ENCODE results near the gene ATE1.
"Not testable (repeated sequence)": the region's sequence is repeated elsewhere in the genome, so short reads cannot be mapped to it uniquely, and the experiment has no call there.

The ATE1 gene

DNA sequence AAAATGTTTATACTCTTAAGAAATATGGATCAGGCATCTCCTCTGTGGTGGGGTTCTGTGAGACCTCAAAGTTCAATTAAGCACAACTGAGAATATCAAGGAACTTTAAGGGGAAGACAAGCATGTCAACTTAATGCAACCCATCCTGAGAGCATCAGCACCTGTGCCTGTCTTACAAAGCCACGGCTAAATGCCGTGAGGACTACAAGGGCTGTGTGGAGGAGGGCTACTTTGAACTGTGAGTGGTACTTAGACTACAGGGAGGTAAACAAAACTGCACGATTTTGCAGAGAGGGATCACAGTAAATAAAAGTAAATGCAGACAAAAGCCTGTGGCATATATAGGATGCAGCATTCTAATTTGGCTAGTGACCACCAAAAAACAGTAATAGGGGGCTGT, 139.1 kb downstream of the ATE1 start:
- no peak for DNase-seq (ENCODE audit: low spot score)

DNA sequence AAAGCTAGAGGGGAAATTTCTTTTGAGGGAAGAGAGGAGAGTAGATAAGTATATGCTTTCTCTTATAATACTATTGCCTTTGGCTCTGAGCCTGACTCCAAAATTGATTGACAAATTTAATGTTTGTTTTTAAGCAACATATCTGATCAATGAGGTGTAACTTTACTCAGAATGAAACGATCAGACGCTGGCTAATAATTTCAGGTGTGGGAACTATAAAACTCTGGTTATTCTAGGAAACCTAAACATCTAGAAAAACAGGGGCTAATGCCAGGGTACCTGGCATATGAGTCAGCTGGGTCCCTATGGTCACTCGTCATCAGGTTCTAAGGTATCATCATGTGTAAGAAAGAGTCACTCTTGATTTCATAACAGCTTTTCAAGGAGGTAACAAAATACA, 139.7 kb downstream of the ATE1 start:
- DNase-seq (ENCODE audit: low spot score), result no peak

DNA sequence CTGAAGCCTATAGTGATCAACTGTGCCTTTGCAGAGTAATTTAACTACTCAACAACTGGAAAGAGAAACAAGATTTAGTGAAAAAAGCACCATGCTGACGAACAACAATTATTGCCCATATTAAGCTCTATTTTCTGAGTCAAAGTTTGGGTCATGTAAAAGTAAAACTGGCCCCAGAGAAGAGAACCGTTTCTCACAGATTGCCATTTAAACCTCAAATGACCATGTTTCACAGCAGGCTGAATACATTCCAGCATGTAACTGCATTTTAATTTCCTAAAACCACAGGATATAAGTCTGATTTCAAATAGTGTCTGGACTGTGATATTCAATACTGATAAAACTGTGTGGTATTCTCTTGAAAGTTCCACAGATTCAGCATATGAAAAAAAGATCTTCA, 140.7 kb downstream of the ATE1 start:
- no peak for DNase-seq (ENCODE audit: low spot score)

DNA sequence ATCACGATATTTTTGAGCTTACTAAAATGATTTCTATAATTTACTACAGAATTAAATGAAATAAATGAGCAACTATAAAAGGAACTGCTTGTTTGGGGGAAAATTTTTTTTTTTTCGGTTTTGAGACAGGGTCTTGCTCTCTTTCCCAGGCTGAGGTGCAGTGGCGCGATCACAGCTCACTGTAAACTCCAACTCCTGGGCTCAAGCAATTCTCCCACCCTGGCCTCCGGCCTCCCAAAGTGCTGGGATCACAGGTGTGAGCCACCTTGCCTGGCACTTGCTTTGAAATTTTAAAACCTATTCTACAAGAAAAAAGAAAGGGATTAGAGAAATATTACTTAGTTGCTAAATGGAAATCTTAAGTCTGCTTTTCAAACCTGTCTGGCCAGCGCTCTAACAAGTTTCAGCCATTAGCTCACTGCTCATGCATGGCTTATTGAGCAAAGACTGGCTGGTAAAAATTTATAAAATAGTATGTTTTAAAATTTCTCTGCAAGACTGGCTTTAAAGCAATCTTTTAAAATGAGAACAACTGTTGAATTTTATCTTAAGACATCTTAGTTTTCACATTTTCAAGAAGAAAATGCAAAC, 144.0 kb downstream of the ATE1 start:
- no peak for DNase-seq (ENCODE audit: low spot score)

DNA sequence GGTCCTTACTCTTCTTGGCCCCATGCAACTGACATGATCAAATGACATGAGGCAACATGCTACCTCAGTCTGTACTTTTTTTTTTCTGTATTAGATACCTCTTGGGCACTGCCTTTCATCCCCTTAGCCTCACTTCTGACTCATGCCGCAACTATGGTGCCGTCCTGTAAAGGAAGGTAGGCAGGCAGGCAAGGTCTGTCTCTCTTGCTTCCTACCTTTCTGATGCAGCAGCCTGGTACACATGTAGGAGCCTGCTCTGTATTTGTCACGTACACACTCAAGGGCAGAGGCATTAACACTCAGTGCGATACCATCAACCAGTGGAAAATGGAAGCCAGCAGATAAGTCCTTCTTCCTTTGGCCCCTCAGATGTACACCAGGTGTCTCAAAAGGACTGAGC, 146.7 kb downstream of the ATE1 start:
- no peak for DNase-seq (ENCODE audit: low spot score)

DNA sequence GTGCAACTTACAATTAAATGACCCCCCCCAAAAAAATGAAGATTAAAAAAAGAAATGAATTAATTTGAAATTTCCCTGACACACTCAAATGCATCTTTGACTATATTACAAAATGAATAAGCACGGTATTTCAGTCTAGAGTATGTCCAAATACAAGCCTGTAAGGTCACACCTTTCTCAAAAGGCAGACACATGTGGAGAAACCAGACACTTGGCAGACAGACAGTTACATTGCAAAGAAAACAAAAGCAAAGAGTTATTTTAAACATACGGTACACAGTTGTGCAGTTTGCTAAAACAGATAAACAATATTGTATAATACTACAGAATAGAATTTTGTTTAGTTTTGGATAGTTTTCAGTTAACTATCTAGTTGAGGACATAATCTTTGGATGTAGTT, 153.0 kb downstream of the ATE1 start:
- DNase-seq (ENCODE audit: low spot score), result no peak

DNA sequence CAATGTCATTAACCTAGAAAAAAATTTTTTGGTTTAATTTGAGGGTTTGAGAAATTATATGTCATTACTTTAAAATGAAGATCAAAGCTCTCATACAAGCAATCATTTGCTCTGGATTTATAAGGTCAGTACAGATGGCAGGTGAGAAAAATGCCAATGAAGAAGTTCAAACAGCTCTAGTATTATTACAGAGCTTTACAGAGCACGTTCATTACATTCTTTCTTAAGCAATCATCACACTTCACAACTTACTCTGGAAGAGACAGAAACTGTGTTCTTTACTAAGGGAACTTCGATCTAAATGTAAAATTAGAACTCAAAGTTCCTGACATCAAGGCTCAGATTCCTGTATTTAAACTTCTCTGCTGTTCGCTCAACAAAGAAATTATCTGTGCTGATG, 153.4 kb downstream of the ATE1 start:
- DNase-seq (ENCODE audit: low spot score), result no peak

DNA sequence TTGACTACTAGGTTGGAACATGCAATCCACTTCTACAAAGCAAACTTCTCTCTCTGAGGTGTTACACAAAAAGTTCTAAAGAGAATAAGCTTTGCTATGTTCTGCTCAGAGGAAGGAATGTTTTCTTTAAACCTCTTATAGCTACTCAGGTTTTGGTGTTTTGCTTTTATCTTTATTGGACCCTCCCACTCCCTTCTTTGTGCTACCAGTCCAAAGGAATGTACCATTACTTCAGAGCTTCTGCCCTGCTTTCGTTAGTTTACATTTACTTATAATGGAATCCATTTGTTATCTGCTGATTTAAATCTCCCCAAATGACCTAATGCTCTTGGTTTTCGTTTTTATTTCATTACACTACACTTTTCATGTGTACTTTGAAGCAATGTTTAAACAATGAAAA, 154.9 kb downstream of the ATE1 start:
- no peak for DNase-seq (ENCODE audit: low spot score)

DNA sequence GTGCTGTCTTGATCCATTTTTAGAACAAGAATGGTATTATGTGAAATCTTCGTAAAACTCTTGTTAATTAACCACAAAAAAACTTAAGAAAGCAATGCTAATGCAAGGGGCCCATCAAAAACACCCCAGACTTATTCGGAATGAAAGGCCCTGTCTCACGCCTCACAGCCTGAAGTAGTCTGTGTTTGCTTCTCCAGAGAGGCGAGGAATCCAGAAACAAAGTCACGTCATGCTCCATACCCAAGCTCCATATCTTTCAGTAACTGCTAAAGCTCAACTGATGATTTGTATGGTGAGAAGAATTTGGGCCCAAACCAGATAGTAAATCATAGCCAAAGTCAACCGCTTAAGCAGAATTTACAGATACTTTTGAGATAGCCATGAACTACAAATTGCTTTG, 155.4 kb downstream of the ATE1 start:
- no peak for DNase-seq (ENCODE audit: low spot score)

DNA sequence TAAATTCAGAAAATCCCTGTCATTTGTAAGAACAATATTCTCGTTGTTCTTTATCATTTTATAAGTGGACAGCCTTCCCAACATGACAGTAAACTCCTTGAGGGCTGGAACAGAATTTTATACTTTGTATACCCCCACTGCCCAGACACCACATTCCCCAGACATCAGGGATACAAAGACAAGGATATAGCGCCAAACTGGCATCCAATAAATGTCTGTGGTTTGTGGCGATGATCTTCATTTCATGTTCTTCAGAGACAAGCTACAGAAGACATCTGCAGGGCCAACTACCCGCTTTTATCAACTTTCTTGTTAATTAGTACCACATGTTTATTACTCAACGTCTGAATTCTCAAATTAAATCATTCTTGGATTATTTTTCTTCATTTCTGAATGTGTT, 155.9 kb downstream of the ATE1 start:
- no peak for DNase-seq (ENCODE audit: low spot score)

DNA sequence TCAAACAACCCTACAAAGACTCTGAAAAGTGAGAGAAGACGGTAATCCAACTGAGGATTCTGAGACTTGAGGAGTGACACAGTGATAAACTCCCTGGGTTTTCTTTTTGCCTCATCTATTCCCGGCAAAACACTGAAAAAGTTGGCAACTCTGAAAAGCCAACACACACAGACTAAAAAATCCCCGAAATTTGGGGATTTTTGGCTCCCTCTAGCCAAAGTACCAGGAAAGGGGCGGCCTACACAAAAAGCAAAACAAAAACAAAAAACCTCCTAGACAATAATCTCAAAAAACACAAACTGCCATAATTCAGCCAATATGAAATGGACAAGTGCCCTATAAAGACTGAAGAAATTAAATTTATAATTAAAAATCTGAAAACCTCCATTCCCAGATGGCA, 161.4 kb downstream of the ATE1 start:
- DNase-seq (ENCODE audit: low spot score), result no peak

DNA sequence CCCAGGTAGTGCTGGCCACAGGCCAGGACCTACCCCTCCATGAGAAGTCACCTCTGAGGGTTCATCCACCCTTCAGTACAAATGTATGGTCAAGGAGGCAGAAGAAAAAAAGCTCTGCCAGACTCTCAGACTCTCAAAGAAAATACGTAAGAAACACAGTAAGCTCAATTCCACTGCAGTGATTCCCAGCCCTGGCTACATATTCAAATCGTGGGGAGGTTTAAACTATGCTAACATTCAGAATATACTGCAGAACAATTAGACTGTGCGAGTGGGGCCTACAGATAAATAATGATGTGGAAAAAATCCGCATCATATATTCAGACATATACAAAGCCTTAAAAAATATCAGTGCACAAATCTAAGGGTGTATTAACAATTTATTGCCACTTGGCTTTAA, 162.6 kb downstream of the ATE1 start:
- DNase-seq (ENCODE audit: low spot score), result no peak

DNA sequence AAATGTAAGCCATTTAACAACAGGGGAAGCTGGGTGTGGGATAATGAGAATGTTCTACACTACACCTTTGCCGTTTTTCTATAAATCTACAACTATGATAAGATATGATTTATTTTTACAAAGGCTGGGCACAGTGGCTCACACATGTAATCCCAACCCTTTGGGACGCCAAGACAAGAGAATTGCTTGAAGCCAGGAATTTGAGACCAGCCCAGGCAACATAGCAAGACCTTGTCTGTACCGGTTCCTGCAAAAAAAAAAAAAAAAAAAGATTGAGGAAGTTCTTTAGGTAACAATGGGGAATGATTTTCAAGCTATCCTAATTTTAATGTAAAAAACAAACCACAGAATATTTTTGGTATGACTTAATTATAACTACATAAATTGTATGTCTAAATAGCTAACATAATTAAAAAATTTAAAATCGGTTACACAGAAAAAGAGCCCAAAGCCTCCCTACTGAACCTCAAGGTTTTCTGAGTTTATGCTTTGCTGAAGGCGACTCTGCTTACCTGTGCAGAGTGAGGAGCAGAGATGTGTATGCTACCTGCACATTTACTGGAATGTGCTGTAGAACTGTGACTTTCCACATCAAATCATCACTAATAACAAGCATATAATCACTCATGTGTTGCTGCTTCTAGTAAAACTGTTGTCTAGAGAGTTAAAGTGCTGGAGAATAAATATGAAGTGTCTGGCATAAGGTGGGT, 163.4 kb downstream of the ATE1 start:
- DNase-seq (ENCODE audit: low spot score), result no peak

DNA sequence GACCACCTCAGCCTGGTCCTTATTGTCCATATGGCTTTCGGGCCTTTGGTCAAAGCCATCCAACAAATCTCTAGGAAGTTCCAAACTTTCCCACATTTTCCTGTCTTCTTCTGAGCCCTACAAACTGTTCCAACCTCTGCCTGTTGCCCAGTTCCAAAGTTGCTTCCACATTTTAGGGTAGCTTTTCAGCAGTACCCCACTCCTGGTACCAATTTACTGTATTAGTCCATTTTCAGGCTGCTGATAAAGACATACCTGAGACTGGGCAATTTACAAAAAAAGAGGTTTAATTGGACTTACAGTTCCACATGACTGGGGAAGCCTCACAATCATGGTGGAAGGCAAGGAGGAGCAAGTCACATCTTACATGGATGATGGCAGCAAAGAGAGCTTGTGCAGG, 170.6 kb downstream of the ATE1 start:
- DNase-seq (ENCODE audit: low spot score), result not testable (repeated sequence)

DNA sequence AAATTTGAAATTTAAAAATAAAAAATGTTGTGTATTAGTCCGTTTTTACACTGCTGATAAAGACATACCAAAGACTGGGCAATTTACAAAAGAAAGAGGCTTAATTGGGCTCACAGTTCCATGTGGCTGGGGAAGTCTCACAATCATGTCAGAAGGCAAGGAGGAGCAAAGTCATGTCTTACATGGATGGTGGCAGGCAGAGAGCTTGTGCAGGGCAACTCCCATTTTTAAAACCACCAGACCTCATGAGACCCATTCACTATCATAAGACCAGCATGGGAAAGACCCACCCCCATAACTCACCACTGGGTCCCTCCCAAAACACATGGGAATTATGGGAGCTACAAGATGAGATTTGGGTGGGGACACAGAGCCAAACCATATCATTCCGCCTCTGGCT, 172.3 kb downstream of the ATE1 start:
- not testable (repeated sequence) for DNase-seq (ENCODE audit: low spot score)

DNA sequence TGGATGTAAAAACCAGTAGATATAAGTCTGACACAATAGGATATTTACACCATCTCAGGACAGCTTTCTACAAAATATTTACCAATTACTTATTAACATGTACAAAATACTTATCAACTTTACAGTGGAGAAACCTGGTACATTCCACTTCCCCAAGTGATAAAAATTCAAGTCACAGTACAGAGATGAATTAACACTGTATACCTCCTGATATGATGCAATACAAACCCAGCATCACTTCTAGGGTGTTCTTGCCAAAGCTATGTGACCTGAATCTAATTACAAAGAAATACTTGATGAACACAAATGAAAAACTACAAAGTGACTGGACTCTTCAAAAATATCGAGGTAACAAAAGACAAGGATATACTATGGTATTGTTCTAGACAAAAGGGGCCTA, 173.2 kb downstream of the ATE1 start:
- no peak for DNase-seq (ENCODE audit: low spot score)

DNA sequence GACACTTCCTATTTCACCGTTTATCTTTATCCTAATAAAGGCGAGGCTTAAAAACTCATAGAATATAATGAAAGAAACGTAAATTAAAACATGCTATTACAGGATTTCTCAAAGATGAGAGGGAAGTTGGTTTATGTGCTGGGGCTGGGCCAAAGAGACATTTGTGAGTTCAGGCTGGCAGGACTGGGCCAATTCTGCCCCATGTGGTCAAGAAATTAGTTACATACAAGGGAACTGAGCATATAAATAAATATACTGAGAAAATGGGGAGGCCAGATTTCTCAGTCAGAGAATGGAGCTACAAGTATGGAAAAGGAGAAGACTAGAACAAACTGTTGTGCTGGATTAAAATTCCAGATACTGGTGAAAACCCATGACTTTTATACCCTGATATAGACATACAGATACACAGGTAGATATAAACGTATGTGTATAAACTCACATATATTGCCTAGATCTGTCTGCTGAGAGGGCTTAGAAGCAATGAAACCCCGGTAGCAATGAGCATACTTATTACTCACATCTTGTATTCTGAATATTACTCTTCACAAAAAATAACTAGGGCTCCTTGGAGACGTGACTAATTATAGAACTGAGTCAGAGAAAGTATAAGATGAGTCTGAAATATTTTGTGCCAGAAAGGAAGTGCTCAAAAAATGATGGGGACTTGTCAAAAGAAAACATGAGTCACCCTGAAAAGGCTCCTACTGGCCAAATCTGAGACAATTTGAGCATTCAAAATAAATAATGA, 173.9 kb downstream of the ATE1 start:
- DNase-seq (ENCODE audit: low spot score), result peak; percentile 60

DNA sequence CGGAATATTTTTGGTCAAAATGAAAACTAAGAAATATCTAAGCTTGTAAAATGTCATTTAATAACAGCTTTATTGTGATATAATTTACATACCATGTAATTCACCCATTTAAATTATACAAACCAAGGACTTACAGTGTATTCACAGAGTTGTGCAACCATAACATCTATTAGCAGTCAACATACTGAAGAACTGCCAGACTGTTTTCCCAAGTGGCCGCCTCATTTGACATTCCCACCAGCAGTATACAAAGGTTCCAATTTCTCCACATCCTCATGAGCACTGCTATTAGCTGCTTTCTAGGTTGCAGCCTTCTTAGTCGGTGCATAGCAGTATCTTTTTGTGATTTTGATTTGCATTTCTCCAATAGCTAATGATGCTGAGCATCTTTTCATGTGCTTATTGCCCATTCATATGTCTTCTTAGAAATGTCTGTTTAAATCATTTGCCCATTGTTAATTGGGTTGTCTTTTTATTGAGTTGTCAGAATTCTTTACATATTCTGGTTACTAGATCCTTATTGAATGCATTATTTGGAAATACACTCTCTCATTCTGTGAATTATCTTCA, 176.6 kb downstream of the ATE1 start:
- no peak for DNase-seq (ENCODE audit: low spot score)

DNA sequence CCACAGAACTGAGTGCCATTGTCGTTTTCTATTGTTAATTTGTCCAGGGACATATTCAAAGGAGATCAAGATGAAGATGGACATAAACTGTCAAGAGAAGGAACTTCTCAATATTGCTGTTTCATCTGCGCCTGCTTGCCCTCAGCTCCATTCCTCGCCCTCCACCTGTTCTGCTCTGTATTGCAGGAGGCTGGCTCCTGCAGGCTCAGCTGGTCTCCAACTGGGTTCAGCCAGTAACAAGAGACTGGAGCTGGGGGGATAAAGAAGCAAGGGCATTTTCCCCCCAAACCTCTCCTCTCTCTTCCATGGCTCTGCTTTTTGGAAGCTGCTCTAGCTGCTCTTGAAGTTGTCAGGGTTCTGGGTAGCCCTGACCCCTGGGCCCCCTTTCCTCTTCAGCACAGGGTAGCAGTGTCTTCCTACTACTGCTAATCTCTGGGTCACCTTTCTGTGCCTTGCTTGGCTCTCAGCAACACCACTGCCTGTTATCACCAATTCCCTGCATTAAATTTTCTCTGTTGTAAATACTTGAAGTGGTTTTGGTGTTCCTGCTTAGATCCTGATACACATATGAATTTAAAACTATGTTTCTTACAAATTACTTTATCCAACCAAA, 180.6 kb downstream of the ATE1 start:
- DNase-seq (ENCODE audit: low spot score), result no peak

DNA sequence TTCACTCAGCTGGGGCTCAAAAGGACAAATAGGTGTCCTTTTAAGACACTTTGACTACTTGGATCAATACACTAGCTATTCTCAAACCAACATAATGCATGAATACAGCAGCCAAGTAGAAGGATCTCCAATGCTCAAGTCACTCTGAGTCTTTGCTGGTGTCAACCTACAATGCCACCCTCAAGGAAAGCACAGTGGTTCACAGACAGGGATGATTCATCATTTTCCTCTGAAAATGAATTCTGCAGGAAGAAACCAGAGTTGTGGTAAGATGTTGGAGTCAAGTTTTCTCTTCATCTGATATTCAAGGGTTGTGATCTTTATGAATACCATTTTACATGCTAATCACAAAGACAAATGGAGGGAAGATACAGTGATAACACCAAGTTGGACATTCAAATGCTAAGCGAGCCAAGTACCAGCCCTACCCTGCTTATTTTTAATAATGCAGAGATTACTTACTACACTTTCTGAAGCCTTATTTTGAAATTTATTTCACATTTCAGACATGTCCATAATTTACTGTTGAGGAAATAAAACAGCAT, 186.5 kb downstream of the ATE1 start:
- DNase-seq (ENCODE audit: low spot score), result no peak

DNA sequence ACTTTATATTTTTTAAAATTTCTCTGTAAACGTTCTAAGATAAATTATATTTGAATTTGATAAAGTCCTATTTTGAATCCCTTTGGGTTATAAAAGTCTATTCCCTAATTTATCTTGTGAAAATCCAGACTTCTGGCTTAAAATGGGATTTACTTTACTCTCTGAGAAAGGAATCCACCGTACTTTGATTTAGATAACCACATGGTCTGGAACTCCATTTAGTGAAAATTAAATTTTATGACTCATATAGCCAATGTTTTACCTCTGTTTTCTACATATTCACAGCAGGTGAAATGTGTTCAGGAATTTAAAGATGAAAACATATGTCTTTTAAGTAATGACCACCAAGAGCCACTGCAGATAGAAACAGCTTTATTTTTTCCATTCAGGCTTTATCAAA, 187.8 kb downstream of the ATE1 start:
- no peak for DNase-seq (ENCODE audit: low spot score)

DNA sequence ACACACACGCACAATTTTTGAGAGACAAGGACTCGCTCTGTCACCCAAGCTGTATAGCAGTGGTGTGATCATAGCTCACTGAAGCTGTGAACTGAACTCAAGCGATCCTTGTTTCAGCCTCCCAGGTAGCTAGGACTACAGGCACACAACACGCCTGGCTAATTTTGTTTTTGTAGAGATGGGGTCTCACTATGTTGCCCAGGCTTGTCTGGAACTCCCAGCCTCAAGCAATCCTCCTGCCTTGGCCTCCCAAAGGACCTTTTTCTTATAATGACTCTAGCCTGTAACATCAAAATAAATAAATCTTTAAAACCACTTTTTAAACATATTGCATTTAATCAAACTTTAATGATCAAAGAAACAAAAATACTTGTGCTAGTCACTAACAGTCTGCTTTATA, 188.7 kb downstream of the ATE1 start:
- DNase-seq (ENCODE audit: low spot score), result no peak

Measured in hepatic stellate cell (primary cell).